Activated gamma-delta T cell treated with anti-CD3 and anti-CD28 coated beads, Interleukin-2, amount 50 U/mL, for 16 hours (primary cell): ENCODE data around the gene ATP2B2.

ENCODE experiments used
- DNase-seq: peaks from one replicate; pipeline ENCODE4 v3.0.0-alpha.2; 2020; ENCODE audit warnings: low read depth

Gene ATP2B2

GRCh38 chr3:10426346-10427220, 78.8 kb downstream of the ATP2B2 start:
- no peak for DNase-seq

GRCh38 chr3:10423171-10423882, 82.1 kb downstream of the ATP2B2 start:
- DNase-seq = no peak

- no peak for DNase-seq
Measured at GRCh38 chr3:10421996-10422395, 83.4 kb downstream of the ATP2B2 start.

- no peak for DNase-seq
Measured at GRCh38 chr3:10420745-10421475, 84.5 kb downstream of the ATP2B2 start.

DNA sequence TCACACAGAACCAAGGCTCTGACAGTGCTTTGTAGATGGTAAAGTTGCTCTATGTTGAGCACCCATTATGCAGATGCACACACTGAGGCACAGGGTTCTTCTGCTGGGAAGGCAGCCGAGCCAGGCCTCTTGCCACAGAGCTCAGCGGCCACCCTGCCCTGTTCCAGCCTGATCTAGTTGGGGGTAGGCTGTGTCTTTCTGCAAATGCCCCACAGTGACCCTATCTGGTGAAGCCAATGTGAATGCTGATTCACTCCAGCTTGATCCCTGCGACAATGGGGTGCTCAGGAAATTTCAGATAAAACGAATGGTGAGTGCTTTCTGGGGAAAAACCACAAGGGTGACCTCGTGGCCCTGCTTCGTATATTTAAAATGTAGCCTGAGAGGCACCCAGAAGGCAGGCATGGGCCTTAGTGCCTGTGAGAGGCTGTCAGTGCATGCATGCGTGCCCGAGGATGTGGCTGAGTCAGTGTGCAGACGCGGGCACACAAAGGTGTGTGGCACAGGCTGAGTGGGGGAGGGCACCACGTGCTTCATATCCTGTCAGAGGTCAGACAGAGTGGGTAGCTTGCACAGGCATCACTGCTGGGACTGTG, 85.7 kb downstream of the ATP2B2 start:
- DNase-seq = no peak

GRCh38 chr3:10417847-10418246, 87.5 kb downstream of the ATP2B2 start:
- DNase-seq = no peak

DNA sequence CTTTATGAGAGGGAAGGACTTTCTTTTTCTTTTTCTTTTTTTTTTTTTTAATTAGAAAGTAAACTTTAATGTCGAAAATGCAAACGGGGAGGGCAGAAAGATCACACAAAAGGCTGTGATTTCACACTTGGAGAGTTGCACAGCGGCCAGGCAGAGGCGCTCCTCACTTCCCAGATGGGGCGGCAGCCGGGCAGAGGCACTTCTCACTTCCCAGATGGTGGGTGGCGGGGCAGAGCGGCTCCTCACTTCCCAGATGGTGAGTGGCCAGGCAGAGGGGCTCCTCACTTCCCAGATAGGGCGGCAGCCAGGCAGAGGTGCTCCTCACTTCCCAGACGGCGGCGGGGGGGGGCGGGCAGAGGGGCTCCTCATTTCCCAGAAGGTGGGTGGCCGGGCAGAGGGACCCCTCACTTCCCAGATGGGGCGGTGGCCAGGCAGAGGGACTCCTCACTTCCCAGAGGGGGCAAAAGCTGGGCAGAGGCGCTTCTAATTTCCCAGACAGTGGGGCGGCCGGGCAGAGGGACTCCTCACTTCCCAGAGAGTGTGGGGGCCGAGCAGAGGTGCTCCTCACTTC, 88.6 kb downstream of the ATP2B2 start:
- DNase-seq = no peak

GRCh38 chr3:10413041-10413440, 92.3 kb downstream of the ATP2B2 start:
- no peak for DNase-seq

- no peak for DNase-seq
Measured at GRCh38 chr3:10411598-10412332, 93.6 kb downstream of the ATP2B2 start.

DNA sequence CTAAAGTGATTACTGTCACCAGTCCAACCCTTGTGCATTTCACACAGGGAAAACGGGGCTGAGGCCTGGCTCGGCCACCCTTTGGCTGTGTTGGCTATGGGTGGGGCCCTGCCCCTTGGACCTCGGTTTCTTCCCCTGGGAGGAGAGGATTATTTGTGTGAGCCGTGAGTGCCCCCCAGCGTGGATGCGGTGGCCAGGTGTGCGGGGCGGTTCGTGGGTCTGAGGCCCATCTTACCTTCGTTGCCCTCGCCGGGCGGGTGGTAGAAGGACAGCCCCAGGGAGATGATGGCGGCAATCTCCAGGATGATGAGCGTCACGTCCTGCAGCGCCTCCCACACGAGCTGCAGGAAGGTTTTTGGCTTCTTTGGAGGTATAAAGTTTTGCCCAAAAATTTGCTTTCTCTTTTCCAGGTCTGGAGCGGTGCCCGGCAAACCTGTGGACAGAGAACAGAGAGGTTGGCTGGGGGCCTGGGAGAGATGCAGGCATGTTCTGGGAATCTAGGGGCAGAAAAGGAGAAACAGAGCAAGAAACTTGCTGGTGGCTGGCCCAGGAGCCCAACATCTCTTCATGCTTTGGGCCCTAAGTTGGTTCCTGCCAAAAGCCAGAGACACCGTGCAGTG, 94.9 kb downstream of the ATP2B2 start:
- DNase-seq = no peak

DNA sequence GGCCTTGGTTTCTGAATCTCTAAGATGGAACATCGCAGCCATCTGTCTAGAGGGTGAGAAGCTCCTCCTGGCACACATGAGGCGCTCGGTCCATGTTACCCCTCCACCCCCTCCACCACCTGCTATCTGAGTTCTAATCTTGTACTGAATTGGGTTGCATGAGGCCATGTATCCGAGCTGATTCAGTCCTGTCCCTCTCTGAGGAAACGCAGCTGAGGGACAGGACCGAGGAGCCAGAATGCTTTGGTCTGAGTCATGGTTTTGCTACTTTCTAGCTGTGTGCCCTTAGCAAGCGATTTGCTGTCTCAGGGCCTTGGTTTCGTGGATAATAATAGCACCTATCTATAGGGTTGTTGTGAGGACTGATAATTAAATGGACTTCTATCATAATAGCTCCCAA, 96.7 kb downstream of the ATP2B2 start:
- no peak for DNase-seq

- DNase-seq = no peak
Measured at GRCh38 chr3:10407361-10407760, 98.0 kb downstream of the ATP2B2 start.

- no peak for DNase-seq
Measured at GRCh38 chr3:10406414-10406813, 99.0 kb downstream of the ATP2B2 start.

GRCh38 chr3:10405816-10406215, 99.6 kb downstream of the ATP2B2 start:
- DNase-seq = no peak

GRCh38 chr3:10404876-10405275, 100.5 kb downstream of the ATP2B2 start:
- no peak for DNase-seq

- DNase-seq = no peak
Measured at GRCh38 chr3:10404377-10404776, 101.0 kb downstream of the ATP2B2 start.

DNA sequence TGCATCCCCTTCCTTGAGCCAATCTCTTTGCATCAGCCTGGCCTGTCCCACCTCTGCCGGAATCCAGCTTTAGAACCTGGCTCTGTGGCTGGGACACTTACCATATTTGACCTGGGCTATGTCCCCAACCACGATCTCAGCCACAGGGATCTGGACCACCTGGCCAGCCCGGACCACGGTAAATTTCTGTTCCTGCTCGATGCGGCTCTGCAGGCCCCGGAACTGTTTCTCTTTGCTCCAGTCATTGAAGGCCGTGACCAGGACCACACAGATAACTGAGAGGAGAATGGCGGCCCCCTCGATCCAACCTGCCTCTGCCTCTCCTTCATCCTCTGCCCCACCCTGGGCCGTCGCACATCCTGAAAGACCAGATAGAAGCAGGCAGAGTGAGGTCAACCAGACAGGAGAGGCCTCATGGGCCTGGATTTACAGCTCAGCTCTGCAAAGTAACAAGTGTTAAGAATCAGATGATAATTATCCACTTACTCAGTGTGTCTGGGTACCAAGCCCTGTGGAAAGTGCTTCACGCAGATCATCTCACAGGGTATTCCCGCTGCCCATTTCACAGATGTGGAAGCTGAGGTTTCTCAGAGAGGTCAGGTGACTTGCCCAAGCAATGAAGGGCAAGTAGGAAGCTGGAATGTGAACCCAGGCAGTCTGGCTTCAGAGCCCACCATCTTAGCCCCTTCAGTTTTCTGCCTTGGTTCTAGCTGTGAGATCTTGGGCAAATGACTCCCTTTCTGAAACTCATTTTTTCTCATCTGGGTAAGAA, 103.2 kb downstream of the ATP2B2 start:
- DNase-seq = no peak

GRCh38 chr3:10400749-10401495, 104.5 kb downstream of the ATP2B2 start:
- DNase-seq = no peak

DNA sequence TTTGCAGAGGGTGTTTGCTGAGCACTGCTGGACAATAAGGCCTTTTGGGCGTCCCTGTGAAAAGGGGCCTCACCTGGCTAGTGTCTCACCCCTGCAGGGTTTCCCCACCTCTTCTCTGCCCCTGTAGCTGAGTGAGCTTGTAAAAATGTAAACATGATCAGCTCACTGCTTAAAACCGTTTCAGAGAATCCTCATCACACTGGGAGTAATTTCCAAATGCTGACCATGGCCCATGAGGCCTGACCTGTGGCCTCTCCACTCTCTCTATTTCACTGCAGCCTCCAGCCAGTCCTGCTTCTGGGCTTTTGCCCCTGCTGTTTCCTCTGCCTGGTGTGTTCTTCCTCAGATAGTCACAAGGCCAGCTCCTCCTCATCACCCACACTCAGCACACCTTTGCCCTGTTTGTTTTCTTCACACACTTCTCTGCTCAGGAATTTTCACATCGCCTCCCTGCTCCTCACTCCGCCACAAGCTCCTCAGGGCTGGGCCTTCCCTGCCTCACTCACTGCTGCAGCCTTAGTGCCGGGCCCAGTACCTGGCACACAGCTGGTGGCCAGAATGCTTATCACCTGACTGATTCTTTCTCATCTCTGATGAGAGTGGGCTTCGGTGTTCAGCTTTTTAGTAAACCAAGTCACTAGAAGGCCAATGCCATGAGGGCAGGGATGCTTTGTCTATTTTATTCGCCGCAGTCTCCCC, 105.2 kb downstream of the ATP2B2 start:
- DNase-seq = no peak
